ENCODE measurements around the gene SMIM10L1.

Gene SMIM10L1

DNA sequence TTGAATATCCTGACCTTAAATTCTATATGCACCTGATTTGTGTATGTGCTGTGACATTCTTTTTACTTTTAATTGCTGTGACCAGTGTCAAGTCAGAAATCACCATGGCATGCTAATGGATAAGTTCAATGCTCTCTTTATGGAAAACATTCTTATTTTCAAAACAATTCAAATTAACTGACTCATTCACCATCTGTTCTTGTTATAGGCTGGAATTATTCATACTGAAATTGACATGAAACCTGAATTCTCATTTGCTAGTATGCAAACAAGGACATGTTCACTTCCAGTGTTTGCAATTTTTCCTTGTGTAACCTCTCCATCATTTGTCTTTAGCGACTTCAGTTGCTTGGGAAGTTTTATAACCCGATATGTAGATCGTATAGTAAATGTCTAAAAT is 36.7 kb upstream of the SMIM10L1 start, which contains the start of gene TAS2R30:
TAS2R30 (minus strand) TSS at position 340 of the 400 bp plus-strand sequence. CDS start 400 bp downstream, outside the sequence.
- Histone ChIP-seq H3K79me1 (ENCODE audit: low read length) (peaks cover 12% of the 10 kb centered on the region), H3K9ac (ENCODE audit: low read length) (no peak within 1 kb of the TSS), H3K79me2 (ENCODE audit: control insufficient read depth, insufficient read depth, low read length) (peaks cover 17% of the 10 kb centered on the region), H2BK120ac (ENCODE audit: low read depth, low read length) (no peak within 1 kb of the TSS), H2BK15ac (replicated peaks; ENCODE audit: low read depth) (no peak within 1 kb of the TSS), H3K4me3 (ENCODE audit: low read length) (no peak within 1 kb of the TSS), H3K27ac (ENCODE audit: low read depth, low read length) (no peak within 1 kb of the TSS), H3K27me3 (ENCODE audit: insufficient read depth, low read length, poor library complexity) (no peaks in the 10 kb centered on the region), H3K18ac (ENCODE audit: low read length) (no peak within 1 kb of the TSS), H2AK5ac (ENCODE audit: low read length) (no peak within 1 kb of the TSS), H2BK5ac (ENCODE audit: low read length) (no peak within 1 kb of the TSS), H3K4me1 (ENCODE audit: control insufficient read depth, low read depth, low read length) (no peaks in the 10 kb centered on the region), H3K4me2 (ENCODE audit: low read length) (no peak within 1 kb of the TSS), H3K4ac (ENCODE audit: low read depth, low read length) (no peak within 1 kb of the TSS), H4K5ac (ENCODE audit: low read length) (no peak within 1 kb of the TSS), H3K36me3 (ENCODE audit: control insufficient read depth, insufficient read depth, low read length) (no peaks in the 10 kb centered on the region), H3K56ac (ENCODE audit: low read length) (no peak within 1 kb of the TSS), H3K23ac (ENCODE audit: low read length) (no peak within 1 kb of the TSS), H4K8ac (ENCODE audit: low read depth, low read length) (no peak within 1 kb of the TSS)
- DNase-seq: no peak
- no CpG with 5 or more reads among the region's 3 CpGs for WGBS (ENCODE audit: extremely low coverage, insufficient coverage, low lambda C conversion rate)

DNA sequence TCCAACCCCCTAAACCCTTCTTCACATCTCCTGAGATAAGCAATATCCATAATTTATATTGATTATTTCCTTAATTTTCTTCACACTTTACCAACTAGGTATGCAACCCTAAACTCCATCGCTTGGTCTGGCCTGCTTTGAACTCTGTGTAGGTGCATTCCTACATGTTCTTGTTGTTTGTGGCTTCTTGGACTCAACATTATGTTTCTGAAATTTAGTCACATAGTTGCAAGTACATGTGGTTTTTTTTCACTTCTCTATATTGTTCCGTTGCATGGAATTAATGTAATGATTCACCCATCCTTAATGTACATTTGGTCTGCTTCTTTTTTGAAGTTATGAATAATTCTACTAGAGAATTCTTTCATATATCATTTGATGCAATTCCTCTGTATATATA is 34.9 kb upstream of the SMIM10L1 start:
- Histone ChIP-seq H3K79me1 (ENCODE audit: low read length) (peaks cover 3% of the 10 kb centered on the region), H2BK5ac (ENCODE audit: low read length) (no peak overlapping the region), H3K23ac (ENCODE audit: low read length) (no peak overlapping the region), H3K4me1 (ENCODE audit: control insufficient read depth, low read depth, low read length) (no peaks in the 10 kb centered on the region), H2BK120ac (ENCODE audit: low read depth, low read length) (no peak overlapping the region), H4K8ac (ENCODE audit: low read depth, low read length) (no peak overlapping the region), H3K4me3 (ENCODE audit: low read length) (no peak overlapping the region), H3K9ac (ENCODE audit: low read length) (no peak overlapping the region), H2BK15ac (replicated peaks; ENCODE audit: low read depth) (no peak overlapping the region), H3K56ac (ENCODE audit: low read length) (no peak overlapping the region), H3K18ac (ENCODE audit: low read length) (no peak overlapping the region), H3K27ac (ENCODE audit: low read depth, low read length) (no peak overlapping the region), H3K4me2 (ENCODE audit: low read length) (no peak overlapping the region), H3K79me2 (ENCODE audit: control insufficient read depth, insufficient read depth, low read length) (peaks cover 7% of the 10 kb centered on the region), H3K27me3 (ENCODE audit: insufficient read depth, low read length, poor library complexity) (no peaks in the 10 kb centered on the region), H4K5ac (ENCODE audit: low read length) (no peak overlapping the region), H2AK5ac (ENCODE audit: low read length) (no peak overlapping the region), H3K4ac (ENCODE audit: low read depth, low read length) (no peak overlapping the region), H3K36me3 (ENCODE audit: control insufficient read depth, insufficient read depth, low read length) (no peaks in the 10 kb centered on the region)
- WGBS (ENCODE audit: extremely low coverage, insufficient coverage, low lambda C conversion rate): no CpG with 5 or more reads among the region's 2 CpGs
- DNase-seq: no peak

DNA sequence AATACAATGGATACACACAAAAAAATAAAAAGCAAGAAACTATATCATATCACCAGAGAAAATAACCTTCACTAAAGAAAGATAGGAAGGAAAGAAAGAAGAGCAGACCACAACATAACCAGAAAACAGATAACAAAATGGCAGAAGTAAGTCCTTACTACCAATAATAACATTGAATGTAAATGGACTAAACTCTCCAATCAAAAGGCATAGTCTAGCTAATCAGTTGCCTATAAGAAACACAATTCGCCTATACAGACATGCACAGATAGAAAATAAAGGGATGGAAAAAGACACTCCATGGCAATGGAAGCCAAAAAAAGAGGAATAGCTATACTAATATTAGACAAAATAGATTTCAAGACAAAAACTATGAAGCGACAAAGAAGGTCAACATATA is 27.6 kb upstream of the SMIM10L1 start:
- H2BK15ac ChIP-seq (replicated peaks; ENCODE audit: low read depth): no peak overlapping the region
- no CpG with 5 or more reads among the region's 2 CpGs for WGBS (ENCODE audit: extremely low coverage, insufficient coverage, low lambda C conversion rate)
- H2BK5ac ChIP-seq (ENCODE audit: low read length): no peak overlapping the region
- H3K36me3 ChIP-seq (ENCODE audit: control insufficient read depth, insufficient read depth, low read length): no peaks in the 10 kb centered on the region
- H3K79me1 ChIP-seq (ENCODE audit: low read length): peaks cover 6% of the 10 kb centered on the region
- H3K4me3 ChIP-seq (ENCODE audit: low read length): no peak overlapping the region
- H3K27me3 ChIP-seq (ENCODE audit: insufficient read depth, low read length, poor library complexity): no peaks in the 10 kb centered on the region
- DNase-seq: no peak
- no peak overlapping the region for H3K9ac ChIP-seq (ENCODE audit: low read length)
- no peaks in the 10 kb centered on the region for H3K4me1 ChIP-seq (ENCODE audit: control insufficient read depth, low read depth, low read length)
- peaks cover 15% of the 10 kb centered on the region for H3K79me2 ChIP-seq (ENCODE audit: control insufficient read depth, insufficient read depth, low read length)
- H2AK5ac ChIP-seq (ENCODE audit: low read length): no peak overlapping the region
- H2BK120ac ChIP-seq (ENCODE audit: low read depth, low read length): no peak overlapping the region
- no peak overlapping the region for H3K4ac ChIP-seq (ENCODE audit: low read depth, low read length)
- H3K23ac ChIP-seq (ENCODE audit: low read length): no peak overlapping the region
- H3K18ac ChIP-seq (ENCODE audit: low read length): no peak overlapping the region
- H4K5ac ChIP-seq (ENCODE audit: low read length): no peak overlapping the region
- H3K4me2 ChIP-seq (ENCODE audit: low read length): no peak overlapping the region
- H3K56ac ChIP-seq (ENCODE audit: low read length): no peak overlapping the region
- no peak overlapping the region for H3K27ac ChIP-seq (ENCODE audit: low read depth, low read length)
- H4K8ac ChIP-seq (ENCODE audit: low read depth, low read length): no peak overlapping the region

DNA sequence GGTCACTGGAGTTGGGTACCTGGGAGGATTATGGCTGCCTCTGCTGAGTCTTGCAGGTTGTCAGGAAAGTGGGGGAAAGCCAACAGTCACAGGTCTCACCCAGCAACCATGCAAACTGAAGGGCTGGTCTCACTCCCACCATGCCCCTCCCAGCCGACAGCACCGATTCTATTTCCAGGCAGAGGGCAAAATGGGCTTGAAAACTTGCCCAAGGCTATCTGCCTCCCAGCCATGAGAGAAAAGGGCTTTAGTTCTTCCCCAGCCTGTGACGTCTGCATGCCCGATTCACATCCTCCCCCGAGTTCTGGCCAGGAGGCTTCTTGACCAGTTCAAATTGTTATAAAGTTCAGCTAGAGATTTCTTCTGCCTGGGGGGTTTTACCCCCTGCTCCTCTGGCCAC is 26.7 kb upstream of the SMIM10L1 start:
- WGBS (ENCODE audit: extremely low coverage, insufficient coverage, low lambda C conversion rate): no CpG with 5 or more reads among the region's 5 CpGs
- Histone ChIP-seq H3K18ac (ENCODE audit: low read length) (no peak overlapping the region), H3K4ac (ENCODE audit: low read depth, low read length) (no peak overlapping the region), H3K56ac (ENCODE audit: low read length) (no peak overlapping the region), H2AK5ac (ENCODE audit: low read length) (no peak overlapping the region), H3K9ac (ENCODE audit: low read length) (no peak overlapping the region), H4K8ac (ENCODE audit: low read depth, low read length) (no peak overlapping the region), H3K4me1 (ENCODE audit: control insufficient read depth, low read depth, low read length) (no peaks in the 10 kb centered on the region), H3K36me3 (ENCODE audit: control insufficient read depth, insufficient read depth, low read length) (no peaks in the 10 kb centered on the region), H2BK5ac (ENCODE audit: low read length) (no peak overlapping the region), H3K79me2 (ENCODE audit: control insufficient read depth, insufficient read depth, low read length) (peaks cover 15% of the 10 kb centered on the region), H3K4me3 (ENCODE audit: low read length) (no peak overlapping the region), H3K27me3 (ENCODE audit: insufficient read depth, low read length, poor library complexity) (no peaks in the 10 kb centered on the region), H2BK120ac (ENCODE audit: low read depth, low read length) (no peak overlapping the region), H3K23ac (ENCODE audit: low read length) (no peak overlapping the region), H3K79me1 (ENCODE audit: low read length) (peaks cover 6% of the 10 kb centered on the region), H4K5ac (ENCODE audit: low read length) (no peak overlapping the region), H3K4me2 (ENCODE audit: low read length) (no peak overlapping the region), H3K27ac (ENCODE audit: low read depth, low read length) (no peak overlapping the region), H2BK15ac (replicated peaks; ENCODE audit: low read depth) (no peak overlapping the region)
- no peak for DNase-seq

DNA sequence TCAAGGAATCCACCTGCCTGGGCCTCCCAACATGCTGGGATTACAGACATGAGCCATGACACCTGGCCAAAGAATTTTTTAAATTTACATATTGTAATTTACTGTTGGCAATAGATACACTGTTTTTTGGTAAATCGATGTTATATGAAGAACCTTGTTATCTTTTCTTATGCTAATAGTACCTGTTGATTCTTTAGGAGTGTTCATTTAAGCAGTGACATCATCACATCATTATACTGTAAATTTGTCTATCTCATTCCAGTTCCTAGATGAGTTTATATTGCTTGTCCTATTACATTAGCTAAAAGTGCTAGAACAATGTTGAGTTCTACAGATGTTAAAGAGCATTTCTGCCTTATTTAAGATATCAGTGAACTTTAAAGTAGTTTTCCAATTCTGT is 23.6 kb upstream of the SMIM10L1 start:
- Histone ChIP-seq H3K4me2 (ENCODE audit: low read length) (no peak overlapping the region), H3K4me3 (ENCODE audit: low read length) (no peak overlapping the region), H3K79me1 (ENCODE audit: low read length) (peaks cover 6% of the 10 kb centered on the region), H2BK15ac (replicated peaks; ENCODE audit: low read depth) (no peak overlapping the region), H3K36me3 (ENCODE audit: control insufficient read depth, insufficient read depth, low read length) (no peaks in the 10 kb centered on the region), H3K27ac (ENCODE audit: low read depth, low read length) (no peak overlapping the region), H4K5ac (ENCODE audit: low read length) (no peak overlapping the region), H2AK5ac (ENCODE audit: low read length) (no peak overlapping the region), H3K23ac (ENCODE audit: low read length) (no peak overlapping the region), H3K27me3 (ENCODE audit: insufficient read depth, low read length, poor library complexity) (no peaks in the 10 kb centered on the region), H3K4me1 (ENCODE audit: control insufficient read depth, low read depth, low read length) (no peaks in the 10 kb centered on the region), H3K56ac (ENCODE audit: low read length) (no peak overlapping the region), H3K18ac (ENCODE audit: low read length) (no peak overlapping the region), H2BK120ac (ENCODE audit: low read depth, low read length) (no peak overlapping the region), H3K4ac (ENCODE audit: low read depth, low read length) (no peak overlapping the region), H2BK5ac (ENCODE audit: low read length) (no peak overlapping the region), H4K8ac (ENCODE audit: low read depth, low read length) (no peak overlapping the region), H3K9ac (ENCODE audit: low read length) (no peak overlapping the region), H3K79me2 (ENCODE audit: control insufficient read depth, insufficient read depth, low read length) (peaks cover 16% of the 10 kb centered on the region)
- WGBS (ENCODE audit: extremely low coverage, insufficient coverage, low lambda C conversion rate): no CpG with 5 or more reads among the region's 1 CpG
- no peak for DNase-seq

DNA sequence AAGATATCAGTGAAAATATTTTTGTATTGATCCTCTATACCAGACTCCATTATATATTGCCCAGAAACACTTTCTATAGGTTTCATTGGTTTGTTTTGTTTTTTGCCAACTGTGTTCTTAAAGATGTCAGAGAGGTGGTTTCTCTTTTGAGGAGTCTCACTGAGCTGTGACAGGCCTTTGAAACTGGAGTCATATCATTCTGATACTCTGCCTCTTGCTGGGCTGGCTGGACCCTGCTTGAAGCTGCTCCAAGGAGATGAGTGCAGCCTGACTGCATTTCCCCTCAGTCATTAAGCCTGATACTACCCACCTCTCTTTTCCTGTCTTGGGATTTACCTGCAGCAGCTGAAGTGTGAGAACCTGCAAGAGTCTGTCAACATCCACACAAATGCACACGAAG is 20.2 kb upstream of the SMIM10L1 start:
- Histone ChIP-seq H3K4me2 (ENCODE audit: low read length) (no peak overlapping the region), H3K79me1 (ENCODE audit: low read length) (peaks cover 13% of the 10 kb centered on the region), H3K56ac (ENCODE audit: low read length) (no peak overlapping the region), H3K4me3 (ENCODE audit: low read length) (no peak overlapping the region), H3K9ac (ENCODE audit: low read length) (no peak overlapping the region), H2BK120ac (ENCODE audit: low read depth, low read length) (no peak overlapping the region), H4K5ac (ENCODE audit: low read length) (no peak overlapping the region), H3K4ac (ENCODE audit: low read depth, low read length) (no peak overlapping the region), H3K23ac (ENCODE audit: low read length) (no peak overlapping the region), H3K18ac (ENCODE audit: low read length) (no peak overlapping the region), H2BK15ac (replicated peaks; ENCODE audit: low read depth) (no peak overlapping the region), H2BK5ac (ENCODE audit: low read length) (no peak overlapping the region), H3K27me3 (ENCODE audit: insufficient read depth, low read length, poor library complexity) (no peaks in the 10 kb centered on the region), H3K79me2 (ENCODE audit: control insufficient read depth, insufficient read depth, low read length) (peaks cover 14% of the 10 kb centered on the region), H4K8ac (ENCODE audit: low read depth, low read length) (no peak overlapping the region), H3K27ac (ENCODE audit: low read depth, low read length) (no peak overlapping the region), H3K4me1 (ENCODE audit: control insufficient read depth, low read depth, low read length) (no peaks in the 10 kb centered on the region), H3K36me3 (ENCODE audit: control insufficient read depth, insufficient read depth, low read length) (no peaks in the 10 kb centered on the region), H2AK5ac (ENCODE audit: low read length) (no peak overlapping the region)
- DNase-seq: no peak
- no CpG with 5 or more reads among the region's 1 CpG for WGBS (ENCODE audit: extremely low coverage, insufficient coverage, low lambda C conversion rate)
